ENCODE data around the gene CWF19L2. TPM values are rescaled to one million over a fixed set of nuclear protein-coding genes. Genes with fewer than 3 reads are reported as not detected.

The CWF19L2 gene
- total and polyA plus RNA-seq, 4 donors: 12.8 to 30.5 (median 21.3) TPM

DNA sequence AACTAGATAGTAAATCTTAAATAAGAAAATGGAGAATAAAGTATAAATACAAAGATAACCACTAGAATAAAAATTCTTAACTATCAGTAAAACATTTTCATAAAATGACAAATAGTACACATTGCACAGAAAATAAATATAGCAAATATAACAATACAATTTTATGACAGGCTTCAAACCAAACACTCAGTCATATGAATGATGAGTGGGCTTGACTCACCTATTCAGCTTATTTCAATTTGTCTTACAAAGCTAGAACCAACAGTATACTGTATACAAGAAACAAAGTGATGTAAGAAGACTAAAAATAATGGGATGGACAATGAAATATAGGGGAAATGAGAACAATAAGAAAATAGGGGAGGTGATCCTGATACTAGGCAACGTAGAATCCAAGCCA lies 141.2 kb downstream of the CWF19L2 start:
- peaks cover 8% of the 10 kb centered on the region for H3K9me3 ChIP-seq (ENCODE audit: control insufficient read depth, low read length)
- intact Hi-C loops (cut with DNase I): no loop called here
- no peak overlapping the region for H3K27ac ChIP-seq (ENCODE audit: low read depth in 1 of 2, low read length in 2 of 2)
- no peak for DNase-seq
- no peak for ATAC-seq (ENCODE audit: low FRiP score)
- H3K27me3 ChIP-seq (ENCODE audit: control insufficient read depth in 1 of 2, insufficient read depth in 2 of 2, low read length in 1 of 2): no peaks in the 10 kb centered on the region
- WGBS, 2 donors: 63 to 76% methylated on average over 1 of the region's 1 CpG
- H3K36me3 ChIP-seq (ENCODE audit: control insufficient read depth in 1 of 2, insufficient read depth in 2 of 2, low read length in 1 of 2): peaks cover 0 to 1% of the 10 kb centered on the region in 2 donors
- H3K4me3 ChIP-seq (ENCODE audit: low read length in 2 of 2): no peak overlapping the region
- H3K4me1 ChIP-seq (ENCODE audit: control insufficient read depth in 1 of 2, insufficient read depth in 2 of 2, low read length in 2 of 2): no peaks in the 10 kb centered on the region

GRCh38 chr11:107307991-107308390 lies 149.6 kb downstream of the CWF19L2 start:
- intact Hi-C loops (cut with DNase I): no loop called here
- ATAC-seq (ENCODE audit: low FRiP score) (no peak), DNase-seq (no peak)
- WGBS, 2 donors: 50 to 69% methylated on average over 2 of the region's 2 CpGs
- Histone ChIP-seq H3K36me3 (ENCODE audit: control insufficient read depth in 1 of 2, insufficient read depth in 2 of 2, low read length in 1 of 2) (peaks cover 6 to 8% of the 10 kb centered on the region in 2 donors), H3K27ac (ENCODE audit: low read depth in 1 of 2, low read length in 2 of 2) (no peak overlapping the region), H3K27me3 (ENCODE audit: control insufficient read depth in 1 of 2, insufficient read depth in 2 of 2, low read length in 1 of 2) (no peaks in the 10 kb centered on the region), H3K4me3 (ENCODE audit: low read length in 2 of 2) (no peak overlapping the region), H3K4me1 (ENCODE audit: control insufficient read depth in 1 of 2, insufficient read depth in 2 of 2, low read length in 2 of 2) (no peaks in the 10 kb centered on the region), H3K9me3 (ENCODE audit: control insufficient read depth, low read length) (no peaks in the 10 kb centered on the region)

DNA sequence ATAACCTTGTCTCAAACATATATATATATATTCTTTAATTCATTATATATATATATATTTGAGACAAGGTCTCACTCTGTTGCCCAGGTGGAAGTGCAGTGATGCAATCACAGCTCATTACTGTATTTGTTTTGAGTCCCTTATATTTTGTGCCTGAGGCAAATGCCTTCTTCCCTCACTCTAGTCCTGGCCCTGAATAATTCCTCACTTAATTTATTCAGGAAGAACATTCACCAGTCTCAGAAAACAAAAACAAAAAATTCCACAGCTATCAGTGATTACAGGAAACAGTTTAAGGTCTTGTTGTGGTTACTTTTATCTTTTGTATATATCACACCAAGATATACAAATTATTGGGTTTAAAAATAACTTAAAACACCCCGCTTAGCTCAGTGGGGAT lies 155.7 kb downstream of the CWF19L2 start:
- intact Hi-C loops (cut with DNase I): no loop called here
- 59 to 73% methylated on average over 1 of the region's 1 CpG for WGBS, 2 donors

DNA sequence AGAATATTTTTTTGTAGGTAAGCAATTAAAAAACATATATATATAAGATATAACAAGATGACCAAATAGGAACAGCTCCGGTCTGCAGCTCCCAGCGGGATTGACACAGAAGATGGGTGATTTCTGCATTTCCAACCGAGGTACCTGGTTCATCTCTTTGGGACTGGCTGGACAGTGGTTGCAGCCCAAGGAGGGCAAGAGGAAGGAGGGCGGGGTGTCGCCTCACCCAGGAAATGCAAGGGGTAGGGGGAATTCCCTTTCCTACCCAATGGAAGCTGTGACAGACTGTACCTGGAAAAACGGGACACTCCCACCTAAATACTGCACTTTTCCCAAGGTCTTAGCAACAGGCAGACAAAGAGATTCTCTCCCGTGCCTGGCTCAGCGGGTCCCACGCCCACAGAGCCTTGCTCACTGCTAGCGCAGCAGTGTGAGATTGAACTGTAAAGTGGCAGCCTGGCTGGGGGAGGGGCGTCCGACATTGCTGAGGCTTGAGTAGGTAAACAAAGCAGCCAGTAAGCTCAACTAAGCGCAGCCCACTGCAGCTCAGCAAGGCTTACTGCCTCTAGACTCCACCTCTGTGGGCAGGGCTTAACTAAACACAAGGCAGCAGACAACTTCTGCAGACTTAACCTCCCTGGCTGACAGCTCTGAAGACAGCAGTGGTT lies 163.8 kb downstream of the CWF19L2 start:
- intact Hi-C loops (cut with DNase I): no loop called here
- Histone ChIP-seq H3K4me3 (ENCODE audit: low read length in 2 of 2) (no peak overlapping the region), H3K9me3 (ENCODE audit: control insufficient read depth, low read length) (peaks cover 2% of the 10 kb centered on the region), H3K27ac (ENCODE audit: low read depth in 1 of 2, low read length in 2 of 2) (no peak overlapping the region), H3K36me3 (ENCODE audit: control insufficient read depth in 1 of 2, insufficient read depth in 2 of 2, low read length in 1 of 2) (no peaks in the 10 kb centered on the region), H3K27me3 (ENCODE audit: control insufficient read depth in 1 of 2, insufficient read depth in 2 of 2, low read length in 1 of 2) (no peaks in the 10 kb centered on the region), H3K4me1 (ENCODE audit: control insufficient read depth in 1 of 2, insufficient read depth in 2 of 2, low read length in 2 of 2) (no peaks in the 10 kb centered on the region)
- 86 to 96% methylated on average over 13 of the region's 13 CpGs for WGBS, 2 donors
- DNase-seq (no peak), ATAC-seq (ENCODE audit: low FRiP score) (no peak)

More for the DNA sequence above, 155.7 kb downstream of the CWF19L2 start:
- peaks cover 0 to 4% of the 10 kb centered on the region in 2 donors for H3K36me3 ChIP-seq (ENCODE audit: control insufficient read depth in 1 of 2, insufficient read depth in 2 of 2, low read length in 1 of 2)
- H3K4me3 ChIP-seq (ENCODE audit: low read length in 2 of 2): no peak overlapping the region
- H3K4me1 ChIP-seq (ENCODE audit: control insufficient read depth in 1 of 2, insufficient read depth in 2 of 2, low read length in 2 of 2): no peaks in the 10 kb centered on the region
- H3K9me3 ChIP-seq (ENCODE audit: control insufficient read depth, low read length): no peaks in the 10 kb centered on the region
- ATAC-seq (ENCODE audit: low FRiP score) (no peak), DNase-seq (no peak)
- H3K27me3 ChIP-seq (ENCODE audit: control insufficient read depth in 1 of 2, insufficient read depth in 2 of 2, low read length in 1 of 2): no peaks in the 10 kb centered on the region
- no peak overlapping the region for H3K27ac ChIP-seq (ENCODE audit: low read depth in 1 of 2, low read length in 2 of 2)

- peaks cover 3% of the 10 kb centered on the region for H3K9me3 ChIP-seq (ENCODE audit: control insufficient read depth, low read length)
- WGBS, 2 donors: 77 to 87% methylated on average over 1 of the region's 1 CpG
- no peak for ATAC-seq (ENCODE audit: low FRiP score)
- intact Hi-C loops (cut with DNase I): no loop called here
- no peak for DNase-seq
- no peak overlapping the region for H3K27ac ChIP-seq (ENCODE audit: low read depth in 1 of 2, low read length in 2 of 2)
- no peaks in the 10 kb centered on the region for H3K36me3 ChIP-seq (ENCODE audit: control insufficient read depth in 1 of 2, insufficient read depth in 2 of 2, low read length in 1 of 2)
- H3K4me3 ChIP-seq (ENCODE audit: low read length in 2 of 2): no peak overlapping the region
- H3K27me3 ChIP-seq (ENCODE audit: control insufficient read depth in 1 of 2, insufficient read depth in 2 of 2, low read length in 1 of 2): no peaks in the 10 kb centered on the region
- H3K4me1 ChIP-seq (ENCODE audit: control insufficient read depth in 1 of 2, insufficient read depth in 2 of 2, low read length in 2 of 2): no peaks in the 10 kb centered on the region
These were observed 175.4 kb downstream of the CWF19L2 start for GRCh38 chr11:107282195-107282594.

Other genes starting within 250 kb of the CWF19L2 start
- gene ALKBH8, start 107.9 kb upstream of the CWF19L2 start, total RNA-seq: 1 to 10 TPM; 7.1 to 9.1 TPM
- 1 to 10 TPM; 4.3 to 5.9 TPM for gene ALKBH8, start 107.9 kb upstream of the CWF19L2 start, polyA plus RNA-seq
- under 1 TPM; 0.32 to 0.33 TPM for gene ELMOD1, start 133.3 kb upstream of the CWF19L2 start, total RNA-seq
- gene ELMOD1, start 133.3 kb upstream of the CWF19L2 start, polyA plus RNA-seq: not detected

Data from aorta (tissue), 5 donors.